Ovary (tissue), 9 donors: ENCODE results near the gene PTPRG. TPM values are rescaled to one million over a fixed set of nuclear protein-coding genes. Genes with fewer than 3 reads are reported as not detected.
"Not testable (repeated sequence)": the region's sequence is repeated elsewhere in the genome, so short reads cannot be mapped to it uniquely, and the experiment has no call there.

Experiments used
- DNase-seq, 5 donors: peaks; one replicate each; pipeline ENCODE4 v3.0.0-alpha.2; 2019 to 2020
- H3K27ac ChIP-seq, 2 donors: fragments of 200-600 bp; one replicate each; pipeline versions ENCODE4 v1.5.1 to v1.8.0; 2019 to 2022
- H3K27me3 ChIP-seq: fragments of 200-600 bp; one replicate; pipeline ENCODE4 v1.8.0; 2022
- H3K36me3 ChIP-seq: fragments of 200-600 bp; sonication (generic); one replicate; pipeline ENCODE4 v1.5.1; 2019
- H3K4me1 ChIP-seq: one replicate; pipeline ENCODE4 v1.8.1; 2013; ENCODE audit warnings: mild to moderate bottlenecking, moderate library complexity; ENCODE audit not compliant: insufficient read depth
- H3K4me3 ChIP-seq: fragments of 200-600 bp; sonication (generic); one replicate; pipeline ENCODE4 v1.5.1; 2017
- H3K9me3 ChIP-seq, 2 donors: fragments of 200-600 bp in 1 of 2; sonication (generic) in 1 of 2; one replicate each; pipeline versions ENCODE4 v1.5.1 to v1.8.1; 2013 to 2019; ENCODE audit warnings: mild to moderate bottlenecking in 1 of 2, moderate library complexity in 1 of 2
- CTCF ChIP-seq, 3 donors: fragments of 450-650 bp in 2 of 3; fragments of 200-600 bp in 1 of 3; IDR thresholded peaks; one replicate each; pipeline versions ENCODE4 v1.5.1 to v1.8.0; 2016 to 2022; ENCODE audit warnings: antibody characterized with exemption in 3 of 3, mild to moderate bottlenecking in 1 of 3
- EP300 ChIP-seq: sonication (generic); formaldehyde crosslinking; IDR thresholded peaks from one replicate; pipeline ENCODE4 v1.6.1; 2017; ENCODE audit warnings: antibody characterized with exemption
- POLR2A ChIP-seq: fragments of 450-650 bp; IDR thresholded peaks from one replicate; pipeline ENCODE4 v1.6.1; 2017; ENCODE audit warnings: antibody characterized with exemption, mild to moderate bottlenecking, moderate library complexity
- WGBS, 3 donors: extraction: QIAGEN DNeasy Blood & Tissue Kit in 1 of 3; methylation state at CpG; one replicate each; pipeline versions ENCODE4 v1.1.5 to v1.1.7; 2013 to 2017; 5-methylcytosine and 5-hydroxymethylcytosine counted together
- intact Hi-C, 4 donors: fragments of 100-400 bp; cut with DNase I; formaldehyde crosslinking; loops; one replicate each; pipeline versions ENCODE4 v1.11.0 to v1.15.1; 2022 to 2023
- polyA plus RNA-seq, 2 donors: library from polyadenylated mRNA; stranded (reverse); fragments of 200-250 nt in 1 of 2; fragments of 350-450 nt in 1 of 2; fragmentation: Illumina TruSeq in 1 of 2; extraction: RNeasy Lipid Tissue Mini Kit (QIAGEN cat#74804) in 1 of 2; gene quantifications; one replicate each; pipeline ENCODE4 v1.2.3, GENCODE V29; 2013 to 2014
- total RNA-seq, 7 donors: library from RNA; depleted of rRNA in 2 of 7; stranded (reverse); fragments of >200 nt in 2 of 7; fragmentation: NEBNext Ultra II Directional in 3 of 7; extraction: Animal tissue kit (Norgen Biotek cat#: 25700) in 3 of 7; gene quantifications; one replicate each; pipeline versions ENCODE4 v1.1.0 to v1.2.4, GENCODE V29; 2016 to 2023
- donor health status: DM: no; HTN: no; CAD: no; lungs with moderate emphysema.
- donor health status: DM: no; HTN: no; CAD: no.
- donor health status: Bipolar disorder and iron deficiency.
- donor health status: DM: yes; HTN: yes; CAD: no.
- donor health status: DM: no; HTN: no; CAD: no.
- donor health status: DM: yes; HTN: yes; CAD: no.

PTPRG gene
- total and polyA plus RNA-seq, 9 donors = 18.2 to 87.9 (median 47.7) TPM

DNA sequence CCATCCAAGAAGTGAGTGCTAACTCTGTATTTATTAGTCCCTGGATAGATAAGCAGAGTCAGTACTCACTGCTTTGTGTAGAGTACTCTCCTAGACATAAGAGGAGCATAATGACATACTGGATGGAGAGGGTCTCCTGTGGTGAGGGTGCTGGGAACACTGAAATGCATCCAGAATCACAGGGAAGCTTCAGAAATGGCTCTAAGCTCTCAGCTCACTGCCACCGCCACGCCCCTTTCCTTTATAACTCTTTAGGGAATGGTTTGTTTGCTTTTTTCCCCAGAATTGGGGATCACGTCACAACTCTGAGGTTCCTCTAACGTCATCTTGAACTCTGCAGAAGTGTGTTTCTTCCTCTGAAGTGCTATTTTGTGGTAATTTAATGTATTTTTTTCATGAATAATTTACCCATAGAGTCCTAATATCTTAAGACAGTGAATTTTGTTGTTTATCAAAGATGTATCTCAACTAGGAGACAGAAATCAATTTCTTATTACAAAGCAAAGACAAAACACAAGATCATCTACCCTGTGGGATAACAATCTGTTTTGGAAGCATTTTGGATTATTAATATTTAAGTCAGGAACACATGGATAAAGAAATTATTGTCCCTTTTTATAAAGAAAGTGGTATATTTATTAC is 154.6 kb downstream of the PTPRG start:
- H3K4me1 ChIP-seq = peaks cover 1% of the 10 kb centered on the region
- intact Hi-C loops = no loop called here
- no peaks in the 10 kb centered on the region for H3K36me3 ChIP-seq
- H3K4me3 ChIP-seq = no peak overlapping the region
- no peak overlapping the region for H3K27ac ChIP-seq
- no peak for DNase-seq
- H3K9me3 ChIP-seq = no peaks in the 10 kb centered on the region
- TF ChIP-seq CTCF (IDR thresholded peaks at IDR 0.05) = no peak
- 95 to 97% (median 95%) methylated on average over 4 of the region's 4 CpGs for WGBS, 3 donors
- H3K27me3 ChIP-seq = no peaks in the 10 kb centered on the region

- H3K9me3 ChIP-seq, H3K4me1 ChIP-seq, H3K36me3 ChIP-seq, H3K27me3 ChIP-seq, DNase-seq, intact Hi-C loops, H3K27ac ChIP-seq, H3K4me3 ChIP-seq: not testable (repeated sequence)
- 89 to 93% (median 91%) methylated on average over 8 of the region's 8 CpGs for WGBS, 3 donors
Measured at GRCh38 chr3:61716693-61717092, 155.3 kb downstream of the PTPRG start.

- Histone ChIP-seq H3K4me3 (no peak overlapping the region), H3K36me3 (no peaks in the 10 kb centered on the region), H3K27me3 (no peaks in the 10 kb centered on the region), H3K9me3 (no peaks in the 10 kb centered on the region), H3K27ac (no peak overlapping the region), H3K4me1 (peaks cover 1% of the 10 kb centered on the region)
- 94 to 98% (median 96%) methylated on average over 3 of the region's 3 CpGs for whole genome bisulfite sequencing, 3 donors
- no peak for DNase-seq
- TF ChIP-seq POLR2A (no peak), CTCF (IDR thresholded peaks at IDR 0.05) (no peak), EP300 (no peak)
- intact Hi-C loops = no loop called here
Measured at GRCh38 chr3:61718565-61718964, 157.2 kb downstream of the PTPRG start.

GRCh38 chr3:61719278-61719977 is 158.1 kb downstream of the PTPRG start:
- 84 to 90% (median 88%) methylated on average over 8 of the region's 8 CpGs for WGBS, 3 donors
- Histone ChIP-seq H3K9me3 (no peaks in the 10 kb centered on the region), H3K4me1 (peaks cover 1% of the 10 kb centered on the region), H3K27ac (no peak overlapping the region), H3K36me3 (no peaks in the 10 kb centered on the region), H3K4me3 (no peak overlapping the region), H3K27me3 (no peaks in the 10 kb centered on the region)
- TF ChIP-seq POLR2A = no peak
- TF ChIP-seq EP300 = no peak
- TF ChIP-seq CTCF (IDR thresholded peaks at IDR 0.05) = no peak
- intact Hi-C loops = no loop called here
- DNase-seq = no peak

DNA sequence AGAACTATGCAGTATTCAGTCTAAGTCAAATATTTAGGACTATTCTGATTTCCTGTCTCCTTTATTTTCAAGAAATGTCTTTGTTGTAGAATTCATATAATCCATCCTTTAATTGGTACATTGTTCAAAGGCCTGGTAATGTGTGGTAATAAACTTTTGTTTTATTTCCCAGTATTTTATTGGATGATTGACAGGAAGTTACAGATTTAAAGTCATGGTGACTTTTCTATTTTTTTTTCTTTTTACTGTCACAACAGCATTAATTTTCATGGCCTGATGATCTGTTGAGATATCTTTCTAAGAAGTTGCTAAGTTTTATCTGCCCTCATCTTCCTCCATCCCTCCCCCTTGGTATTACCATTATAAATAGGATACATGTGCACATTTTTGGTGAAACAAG is 161.7 kb downstream of the PTPRG start:
- Histone ChIP-seq H3K27me3 (no peaks in the 10 kb centered on the region), H3K27ac (no peak overlapping the region), H3K36me3 (no peaks in the 10 kb centered on the region), H3K4me1 (peaks cover 2% of the 10 kb centered on the region), H3K4me3 (no peak overlapping the region), H3K9me3 (no peaks in the 10 kb centered on the region)
- DNase-seq = no peak
- intact Hi-C loops = no loop called here
- no peak for TF ChIP-seq CTCF (IDR thresholded peaks at IDR 0.05)
- TF ChIP-seq EP300 = no peak
- TF ChIP-seq POLR2A = no peak
